NCI-H2227 (cell line): ENCODE data around the gene C20orf144.

ENCODE experiments used
- DNase-seq: peaks from one replicate; lab custom pipeline; 2025; ENCODE audit not compliant: unreplicated experiment; lab: John Stamatoyannopoulos, UW

Gene C20orf144

GRCh38 chr20:33649201-33649681, 12.9 kb upstream of the C20orf144 start:
- DNase-seq = peak; percentile 59

- DNase-seq = no peak
Observed at GRCh38 chr20:33650111-33650752, 11.9 kb upstream of the C20orf144 start.

- DNase-seq = no peak
Observed at GRCh38 chr20:33650753-33651561, 11.2 kb upstream of the C20orf144 start.

GRCh38 chr20:33651562-33652048, 10.5 kb upstream of the C20orf144 start:
- no peak for DNase-seq

- DNase-seq = peak; percentile 77
Observed at GRCh38 chr20:33653218-33653899, 8.8 kb upstream of the C20orf144 start.

- no peak for DNase-seq
Observed at GRCh38 chr20:33653900-33654596, 8.1 kb upstream of the C20orf144 start.

GRCh38 chr20:33654680-33655161, 7.4 kb upstream of the C20orf144 start:
- no peak for DNase-seq

GRCh38 chr20:33655164-33655563, 7.0 kb upstream of the C20orf144 start:
- DNase-seq = no peak

GRCh38 chr20:33656010-33656782, 5.9 kb upstream of the C20orf144 start:
- DNase-seq = no peak

- DNase-seq = no peak
Observed at GRCh38 chr20:33656783-33657703, 5.1 kb upstream of the C20orf144 start.

- DNase-seq = no peak
Observed at GRCh38 chr20:33657704-33658095, 4.4 kb upstream of the C20orf144 start.

- DNase-seq = no peak
Observed at GRCh38 chr20:33658510-33658909, 3.6 kb upstream of the C20orf144 start.

- no peak for DNase-seq
Observed at GRCh38 chr20:33658929-33659328, 3.2 kb upstream of the C20orf144 start.

GRCh38 chr20:33659341-33660034, 2.6 kb upstream of the C20orf144 start:
- no peak for DNase-seq

GRCh38 chr20:33660035-33660684, 2.0 kb upstream of the C20orf144 start:
- DNase-seq = no peak

GRCh38 chr20:33660685-33661058, 1.5 kb upstream of the C20orf144 start:
- DNase-seq = no peak

GRCh38 chr20:33663161-33664084, 1.3 kb downstream of the C20orf144 start:
- peak; percentile 88 for DNase-seq
